Measurements from ENCODE around the gene YTHDF2.
A peak's percentile ranks its signal among the peaks of the same experiment; 100 is the strongest.
"Not testable (repeated sequence)": the region's sequence is repeated elsewhere in the genome, so short reads cannot be mapped to it uniquely, and the experiment has no call there.

YTHDF2 gene

GRCh38 chr1:28761189-28761588, 24.4 kb downstream of the YTHDF2 start:
- DNase-seq: no peak

GRCh38 chr1:28766532-28767183, 29.9 kb downstream of the YTHDF2 start:
- DNase-seq: no peak

GRCh38 chr1:28770601-28771165, 33.9 kb downstream of the YTHDF2 start:
- no peak for DNase-seq

- not testable (repeated sequence) for DNase-seq
Measured at GRCh38 chr1:28771921-28772320, 35.2 kb downstream of the YTHDF2 start.

GRCh38 chr1:28773105-28773504, 36.4 kb downstream of the YTHDF2 start:
- DNase-seq: no peak

GRCh38 chr1:28775121-28775942, 38.6 kb downstream of the YTHDF2 start:
- no peak for DNase-seq

- DNase-seq: no peak
Measured at GRCh38 chr1:28776341-28776740, 39.6 kb downstream of the YTHDF2 start.

GRCh38 chr1:28778021-28778420, 41.3 kb downstream of the YTHDF2 start:
- no peak for DNase-seq

GRCh38 chr1:28779751-28780408, 43.1 kb downstream of the YTHDF2 start:
- DNase-seq: no peak

GRCh38 chr1:28781305-28781704, 44.6 kb downstream of the YTHDF2 start:
- DNase-seq: no peak

- DNase-seq: no peak
Measured at GRCh38 chr1:28782011-28782410, 45.3 kb downstream of the YTHDF2 start.

GRCh38 chr1:28783363-28783762, 46.6 kb downstream of the YTHDF2 start:
- DNase-seq: no peak

GRCh38 chr1:28789412-28789811, 52.7 kb downstream of the YTHDF2 start:
- DNase-seq: no peak

GRCh38 chr1:28789816-28790215, 53.1 kb downstream of the YTHDF2 start:
- DNase-seq: no peak

- no peak for DNase-seq
Measured at GRCh38 chr1:28790377-28791035, 53.8 kb downstream of the YTHDF2 start.

- DNase-seq: not testable (repeated sequence)
Measured at GRCh38 chr1:28791929-28792328, 55.2 kb downstream of the YTHDF2 start.

GRCh38 chr1:28792644-28793121, 55.9 kb downstream of the YTHDF2 start:
- DNase-seq: peak; percentile 30

- not testable (repeated sequence) for DNase-seq
Measured at GRCh38 chr1:28794582-28794981, 57.8 kb downstream of the YTHDF2 start.

GRCh38 chr1:28796352-28797211, 59.8 kb downstream of the YTHDF2 start:
- DNase-seq: no peak

- no peak for DNase-seq
Measured at GRCh38 chr1:28800324-28800723, 63.6 kb downstream of the YTHDF2 start.

- DNase-seq: no peak
Measured at GRCh38 chr1:28801461-28801860, 64.7 kb downstream of the YTHDF2 start.

GRCh38 chr1:28803051-28803450, 66.3 kb downstream of the YTHDF2 start:
- DNase-seq: no peak

Data from NCI-H1417 treated with DMSO at 0.1 percent for 48 hours (cell line).